Kidney (tissue), 14 donors: ENCODE measurements around the gene CCNB1IP1. TPM values are rescaled to one million over a fixed set of nuclear protein-coding genes. Genes with fewer than 3 reads are reported as not detected.

ENCODE experiments used
- DNase-seq, 5 donors: peaks; one replicate each; pipeline ENCODE4 v3.0.0-alpha.2; 2013 to 2020
- FAIRE-seq: peaks from 2 replicates; lab custom pipeline; 2012; peaks lifted over from hg19 to GRCh38; lab: Jason Lieb, UNC
- H3K27ac ChIP-seq, 2 donors: one replicate each; pipeline ENCODE4 v1.7.0; 2013; ENCODE audit warnings: low read depth in 2 of 2, low read length in 2 of 2, inconsistent platforms in 1 of 2
- H3K27me3 ChIP-seq: one replicate; pipeline ENCODE4 v1.7.1; 2013; ENCODE audit warnings: low read length, inconsistent platforms; ENCODE audit not compliant: control insufficient read depth, insufficient read depth
- H3K36me3 ChIP-seq, 3 donors: one replicate each; pipeline versions ENCODE4 v1.7.0 to v1.7.1; 2013; ENCODE audit warnings: low read length in 3 of 3, control low read depth in 1 of 3, inconsistent platforms in 1 of 3; ENCODE audit not compliant: insufficient read depth in 3 of 3, control insufficient read depth in 2 of 3
- H3K4me1 ChIP-seq, 3 donors: one replicate each; pipeline versions ENCODE4 v1.7.0 to v1.7.1; 2013; ENCODE audit warnings: low read length in 3 of 3, inconsistent platforms in 1 of 3, low read depth in 1 of 3; ENCODE audit not compliant: control insufficient read depth in 2 of 3, insufficient read depth in 2 of 3
- H3K4me3 ChIP-seq, 3 donors: one replicate each; pipeline versions ENCODE4 v1.7.0 to v1.8.1; 2013; ENCODE audit warnings: low read length in 3 of 3, control low read depth in 1 of 3, inconsistent platforms in 1 of 3
- H3K9ac ChIP-seq, 3 donors: one replicate each; pipeline versions ENCODE4 v1.7.0 to v1.7.1; 2013; ENCODE audit warnings: low read length in 3 of 3, control low read depth in 1 of 3, inconsistent platforms in 1 of 3
- H3K9me3 ChIP-seq, 3 donors: one replicate each; pipeline versions ENCODE4 v1.7.0 to v1.7.1; 2013; ENCODE audit warnings: low read length in 3 of 3, control low read depth in 1 of 3, inconsistent platforms in 1 of 3; ENCODE audit not compliant: control insufficient read depth in 2 of 3, insufficient read depth in 1 of 3
- intact Hi-C: fragments of 100-400 bp; cut with DNase I; formaldehyde crosslinking; loops from one replicate; pipeline ENCODE4 v1.11.1; 2022
- polyA plus RNA-seq: library from polyadenylated mRNA; stranded (reverse); fragments of 350-450 nt; fragmentation: Illumina TruSeq; extraction: RNeasy Lipid Tissue Mini Kit (QIAGEN cat#74804); gene quantifications from one replicate; pipeline ENCODE4 v1.2.3, GENCODE V29; 2014; ENCODE audit warnings: low read depth, low replicate concordance; ENCODE audit not compliant: insufficient read depth
- total RNA-seq: library from RNA; stranded (reverse); fragmentation: NEBNext Ultra II Directional; extraction: Animal tissue kit (Norgen Biotek cat#: 25700); gene quantifications from one replicate; pipeline ENCODE4 v1.2.1, GENCODE V29; 2021
- TF ChIP-seq, protein P1 (sequence below): IDR thresholded peaks from 3 replicates; pipeline ENCODE4 v1.5.1; 2012; ENCODE audit warnings: mild to moderate bottlenecking, moderate library complexity, borderline replicate concordance; ENCODE audit not compliant: insufficient read depth; ENCODE audit errors: extremely low read depth
- donor health status: control.
- donor health status: control.
- donor health status: control.
- donor health status: control.
- donor health status: control.
- donor health status: DM: yes; HTN: yes; CAD: no.
- donor health status: Normal renal cell carcinoma (clear cell type).

The CCNB1IP1 gene
- total and polyA plus RNA-seq, 2 donors from 2014 or later, result 25.7 to 58.2 TPM

DNA sequence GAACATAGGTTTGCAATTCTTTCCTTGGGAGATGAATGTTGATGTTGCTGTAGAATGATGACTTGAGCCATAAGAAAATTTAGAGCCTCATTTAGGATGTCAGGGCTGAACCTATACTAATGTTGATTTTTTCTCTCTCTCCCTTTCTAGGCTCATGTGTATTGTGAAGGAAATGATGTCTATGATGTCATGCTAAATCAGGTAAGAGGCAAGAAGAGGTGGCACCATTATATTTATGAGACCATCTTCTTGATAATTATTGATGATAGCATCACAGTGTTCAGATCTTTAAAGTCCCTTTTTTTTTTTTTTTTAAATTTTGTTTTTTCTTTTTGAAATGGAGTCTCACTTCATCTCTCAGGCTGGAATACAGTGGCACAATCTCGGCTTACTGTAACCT is 13.6 kb upstream of the CCNB1IP1 start:
- TF ChIP-seq, protein P1, sequence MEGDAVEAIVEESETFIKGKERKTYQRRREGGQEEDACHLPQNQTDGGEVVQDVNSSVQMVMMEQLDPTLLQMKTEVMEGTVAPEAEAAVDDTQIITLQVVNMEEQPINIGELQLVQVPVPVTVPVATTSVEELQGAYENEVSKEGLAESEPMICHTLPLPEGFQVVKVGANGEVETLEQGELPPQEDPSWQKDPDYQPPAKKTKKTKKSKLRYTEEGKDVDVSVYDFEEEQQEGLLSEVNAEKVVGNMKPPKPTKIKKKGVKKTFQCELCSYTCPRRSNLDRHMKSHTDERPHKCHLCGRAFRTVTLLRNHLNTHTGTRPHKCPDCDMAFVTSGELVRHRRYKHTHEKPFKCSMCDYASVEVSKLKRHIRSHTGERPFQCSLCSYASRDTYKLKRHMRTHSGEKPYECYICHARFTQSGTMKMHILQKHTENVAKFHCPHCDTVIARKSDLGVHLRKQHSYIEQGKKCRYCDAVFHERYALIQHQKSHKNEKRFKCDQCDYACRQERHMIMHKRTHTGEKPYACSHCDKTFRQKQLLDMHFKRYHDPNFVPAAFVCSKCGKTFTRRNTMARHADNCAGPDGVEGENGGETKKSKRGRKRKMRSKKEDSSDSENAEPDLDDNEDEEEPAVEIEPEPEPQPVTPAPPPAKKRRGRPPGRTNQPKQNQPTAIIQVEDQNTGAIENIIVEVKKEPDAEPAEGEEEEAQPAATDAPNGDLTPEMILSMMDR, result no peak

DNA sequence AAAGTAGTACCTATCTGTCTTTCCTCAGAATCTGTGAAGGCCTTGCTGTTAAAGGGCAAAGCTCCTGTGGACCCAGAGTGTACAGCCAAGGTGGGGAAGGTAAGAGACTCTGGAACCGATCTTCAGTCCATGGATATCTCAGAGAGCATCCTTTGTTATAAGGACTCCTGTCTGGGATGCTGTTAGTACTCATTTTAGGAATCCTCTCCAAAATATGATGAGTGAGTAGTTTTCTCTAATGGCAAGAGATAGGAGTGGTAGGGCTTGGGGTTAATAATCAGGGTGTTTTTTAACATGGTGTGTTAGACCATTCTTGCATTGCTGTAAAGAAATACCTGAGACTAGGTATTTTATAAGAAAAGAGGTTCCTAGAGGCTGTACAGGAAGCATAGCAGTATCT is 12.3 kb upstream of the CCNB1IP1 start:
- no peak for DNase-seq
- TF ChIP-seq, protein P1, result no peak
- H3K27me3 ChIP-seq, result no peaks in the 10 kb centered on the region
- H3K4me1 ChIP-seq, result peaks cover 0 to 3% (median 0%) of the 10 kb centered on the region in 3 donors
- FAIRE-seq, result no peak
- no peaks in the 10 kb centered on the region for H3K9me3 ChIP-seq
- H3K4me3 ChIP-seq, result no peak overlapping the region
- no peak overlapping the region for H3K27ac ChIP-seq
- no peak overlapping the region for H3K9ac ChIP-seq
- peaks cover 5 to 10% (median 8%) of the 10 kb centered on the region in 3 donors for H3K36me3 ChIP-seq
- intact Hi-C loops, result no loop called here

More for the DNA sequence above, 13.6 kb upstream of the CCNB1IP1 start:
- Histone ChIP-seq H3K4me3 (no peak overlapping the region), H3K9me3 (no peaks in the 10 kb centered on the region), H3K27ac (no peak overlapping the region), H3K36me3 (peaks cover 9 to 15% (median 14%) of the 10 kb centered on the region in 3 donors), H3K27me3 (no peaks in the 10 kb centered on the region), H3K4me1 (peaks cover 0 to 3% (median 0%) of the 10 kb centered on the region in 3 donors), H3K9ac (no peak overlapping the region)
- no peak for DNase-seq
- FAIRE-seq, result no peak
- intact Hi-C loops, result no loop called here

DNA sequence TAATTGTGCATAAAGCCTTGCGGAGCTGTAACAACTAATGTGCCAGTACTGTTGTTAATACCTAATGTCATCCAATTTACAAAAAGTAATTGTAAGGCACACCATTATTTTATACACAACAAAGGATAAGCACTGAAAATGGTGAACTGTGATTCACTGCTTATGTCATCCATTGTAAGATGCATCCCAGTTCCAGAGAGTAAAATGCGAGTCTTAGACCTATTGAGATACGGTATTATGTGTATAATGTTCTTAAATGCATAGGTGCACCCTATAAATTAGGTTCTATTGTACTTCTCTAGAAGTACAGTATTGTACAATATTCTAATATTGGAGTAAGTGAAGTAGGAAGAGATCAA is 10.8 kb upstream of the CCNB1IP1 start:
- H3K9ac ChIP-seq, result peak overlapping the region; percentile 85 to 99 (median 95)
- FAIRE-seq (no peak), DNase-seq (peak in 2 of 5 donors; percentile 61 to 74)
- intact Hi-C loops, result no loop called here
- no peaks in the 10 kb centered on the region for H3K9me3 ChIP-seq
- peak overlapping the region; percentile 86 to 99 (median 97) for H3K4me3 ChIP-seq
- TF ChIP-seq, protein P1, result no peak
- peak overlapping the region; percentile 57 to 77 for H3K27ac ChIP-seq
- no peaks in the 10 kb centered on the region for H3K27me3 ChIP-seq
- peaks cover 4 to 10% (median 7%) of the 10 kb centered on the region in 3 donors for H3K36me3 ChIP-seq
- peaks cover 0 to 3% (median 0%) of the 10 kb centered on the region in 3 donors for H3K4me1 ChIP-seq
